GM21723 (cell line): ENCODE data around the gene DPP9.

Source experiments
- ATAC-seq: cut with Tn5 transposase; IDR thresholded peaks from one replicate; pipeline ENCODE4 v1.9.1; 2021; ENCODE audit warnings: mild to moderate bottlenecking, moderate library complexity; ENCODE audit not compliant: unreplicated experiment

DPP9 gene

GRCh38 chr19:4712771-4713170 lies 10.9 kb downstream of the DPP9 start:
- no peak for ATAC-seq

GRCh38 chr19:4711211-4711610 lies 12.4 kb downstream of the DPP9 start:
- ATAC-seq, result no peak

- no peak for ATAC-seq
These were observed 13.4 kb downstream of the DPP9 start for GRCh38 chr19:4710281-4710600.

GRCh38 chr19:4709440-4710280 lies 14.0 kb downstream of the DPP9 start:
- ATAC-seq, result no peak

GRCh38 chr19:4707956-4708650 lies 15.5 kb downstream of the DPP9 start:
- no peak for ATAC-seq

- no peak for ATAC-seq
These were observed 16.3 kb downstream of the DPP9 start for GRCh38 chr19:4707322-4707721.

GRCh38 chr19:4705413-4706131 lies 18.1 kb downstream of the DPP9 start:
- no peak for ATAC-seq

- ATAC-seq, result no peak
These were observed 19.3 kb downstream of the DPP9 start for GRCh38 chr19:4704317-4704673.

GRCh38 chr19:4703671-4704316 lies 19.8 kb downstream of the DPP9 start:
- ATAC-seq, result no peak

- ATAC-seq, result no peak
These were observed 20.9 kb downstream of the DPP9 start for GRCh38 chr19:4702764-4703163.

GRCh38 chr19:4701557-4701956 lies 22.1 kb downstream of the DPP9 start:
- ATAC-seq, result no peak

- no peak for ATAC-seq
These were observed 23.0 kb downstream of the DPP9 start for GRCh38 chr19:4700693-4700970.

GRCh38 chr19:4699826-4700692 lies 23.6 kb downstream of the DPP9 start:
- ATAC-seq, result no peak

- ATAC-seq, result no peak
These were observed 26.3 kb downstream of the DPP9 start for GRCh38 chr19:4697304-4697703.

GRCh38 chr19:4695224-4695731 lies 28.4 kb downstream of the DPP9 start:
- no peak for ATAC-seq

- ATAC-seq, result no peak
These were observed 29.2 kb downstream of the DPP9 start for GRCh38 chr19:4694211-4694987.

GRCh38 chr19:4693471-4694121 lies 30.0 kb downstream of the DPP9 start:
- no peak for ATAC-seq

- ATAC-seq, result no peak
These were observed 30.6 kb downstream of the DPP9 start for GRCh38 chr19:4693078-4693350.

- ATAC-seq, result no peak
These were observed 31.2 kb downstream of the DPP9 start for GRCh38 chr19:4692251-4693077.
